PFSK-1 (cell line): Measurements from ENCODE around the gene ANKRD2.

Experiments
- FOXP2 ChIP-seq: optimal IDR thresholded peaks from 2 replicates; pipeline ENCODE3; 2011; ENCODE audit warnings: borderline replicate concordance, control low read depth, inconsistent platforms; ENCODE audit not compliant: insufficient read depth; ENCODE audit errors: extremely low read length, extremely low read depth
- POLR2AphosphoS5 ChIP-seq: IDR thresholded peaks from 2 replicates; pipeline ENCODE4 v1.6.1; 2012; ENCODE audit warnings: low read depth, mild to moderate bottlenecking, control low read depth, low read length, moderate library complexity
- TAF1 ChIP-seq: IDR thresholded peaks from 2 replicates; pipeline ENCODE4 v1.6.1; 2012; ENCODE audit warnings: low read length, control low read depth, borderline replicate concordance; ENCODE audit not compliant: insufficient read depth

DNA sequence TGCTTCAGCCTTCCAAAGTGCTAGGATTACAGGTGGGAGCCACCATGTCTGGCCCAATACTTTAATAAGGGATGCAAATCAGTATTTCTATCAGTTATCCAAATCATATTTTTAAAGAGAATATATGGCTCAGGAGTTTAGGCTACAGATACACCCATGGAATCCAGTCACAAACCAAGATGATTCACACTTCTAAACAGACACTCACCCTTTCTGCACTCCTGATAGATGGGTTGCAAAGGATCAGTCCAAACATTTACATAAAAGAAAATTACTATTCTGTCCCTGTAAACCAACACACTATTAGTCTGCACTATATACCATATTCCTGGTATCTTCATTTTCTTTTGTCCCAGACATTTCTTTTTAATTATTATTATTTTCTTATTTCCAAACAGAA, 58.5 kb downstream of the ANKRD2 start:
- no peak for TF ChIP-seq TAF1
- TF ChIP-seq FOXP2, result no peak
- TF ChIP-seq POLR2AphosphoS5, result no peak
